H9 (cell line): Measurements from ENCODE around the gene ZC3H18. TPM values are rescaled to one million over a fixed set of nuclear protein-coding genes. Genes with fewer than 3 reads are reported as not detected.

Experiments used
- DNase-seq: peaks from one replicate; pipeline ENCODE4 v3.0.0-alpha.2; 2017
- H2AFZ ChIP-seq: one replicate; pipeline ENCODE4 v1.6.1; 2013; ENCODE audit warnings: mild to moderate bottlenecking, low read length, control low read depth, moderate library complexity
- H2AK5ac ChIP-seq: 2 replicates; pipeline ENCODE4 v1.6.1; 2013; ENCODE audit warnings: low read length, control low read depth, mixed read lengths; ENCODE audit not compliant: insufficient read length
- H2BK120ac ChIP-seq: one replicate; pipeline ENCODE4 v1.6.1; 2013; ENCODE audit warnings: low read depth, mild to moderate bottlenecking, low read length, control low read depth, inconsistent platforms; ENCODE audit not compliant: poor library complexity, severe bottlenecking
- H2BK12ac ChIP-seq: 2 replicates; pipeline ENCODE4 v1.6.1; 2013; ENCODE audit warnings: low read length, control low read depth, mixed read lengths, low read depth; ENCODE audit not compliant: insufficient read length
- H2BK15ac ChIP-seq: 2 replicates; pipeline ENCODE4 v1.6.1; 2013; ENCODE audit warnings: low read depth, low read length, control low read depth
- H2BK20ac ChIP-seq: one replicate; pipeline ENCODE4 v1.6.1; 2013; ENCODE audit warnings: low read depth, mild to moderate bottlenecking, low read length, control low read depth, inconsistent platforms; ENCODE audit not compliant: poor library complexity, severe bottlenecking
- H2BK5ac ChIP-seq: 2 replicates; pipeline ENCODE4 v1.6.1; 2013; ENCODE audit warnings: low read length, control low read depth, mixed read lengths; ENCODE audit not compliant: insufficient read length
- H3K14ac ChIP-seq: 2 replicates; pipeline ENCODE4 v1.6.1; 2013; ENCODE audit warnings: low read length, control low read depth; ENCODE audit not compliant: insufficient read depth
- H3K18ac ChIP-seq: 2 replicates; pipeline ENCODE4 v1.6.1; 2013; ENCODE audit warnings: low read depth, mild to moderate bottlenecking, mixed read lengths, low read length, control low read depth; ENCODE audit not compliant: insufficient read length
- H3K23ac ChIP-seq: 2 replicates; pipeline ENCODE4 v1.6.1; 2013; ENCODE audit warnings: low read length, control low read depth, mixed read lengths, low read depth; ENCODE audit not compliant: insufficient read length
- H3K23me2 ChIP-seq: 2 replicates; pipeline ENCODE4 v1.6.1; 2013; ENCODE audit warnings: low read depth, mild to moderate bottlenecking, mixed read lengths, low read length, control low read depth; ENCODE audit not compliant: insufficient read length, poor library complexity, severe bottlenecking
- H3K27ac ChIP-seq: 2 replicates; pipeline ENCODE4 v1.5.1; 2013; ENCODE audit warnings: low read length, control low read depth, mixed read lengths, low read depth; ENCODE audit not compliant: insufficient read length
- H3K27me3 ChIP-seq: 2 replicates; pipeline ENCODE4 v1.6.1; 2013; ENCODE audit warnings: low read length, control low read depth, inconsistent platforms; ENCODE audit not compliant: insufficient read depth
- H3K4ac ChIP-seq: 2 replicates; pipeline ENCODE4 v1.6.1; 2013; ENCODE audit warnings: low read depth, mild to moderate bottlenecking, control low read depth, inconsistent platforms, low read length, moderate library complexity
- H3K4me1 ChIP-seq: 2 replicates; pipeline ENCODE4 v1.6.1; 2013; ENCODE audit warnings: low read length, control low read depth, inconsistent platforms; ENCODE audit not compliant: insufficient read depth
- H3K4me2 ChIP-seq: 2 replicates; pipeline ENCODE4 v1.6.1; 2013; ENCODE audit warnings: low read length, control low read depth, mixed read lengths; ENCODE audit not compliant: insufficient read length, insufficient read depth
- H3K56ac ChIP-seq: 2 replicates; pipeline ENCODE4 v1.6.1; 2013; ENCODE audit warnings: low read depth, mild to moderate bottlenecking, mixed read lengths, low read length, control low read depth; ENCODE audit not compliant: insufficient read length
- H3K79me1 ChIP-seq: 2 replicates; pipeline ENCODE4 v1.6.1; 2013; ENCODE audit warnings: low read depth, mild to moderate bottlenecking, moderate library complexity, low read length, control low read depth, inconsistent platforms; ENCODE audit not compliant: insufficient read depth, poor library complexity, severe bottlenecking
- H3K79me2 ChIP-seq: 2 replicates; pipeline ENCODE4 v1.6.1; 2013; ENCODE audit warnings: low read length, control low read depth, inconsistent platforms; ENCODE audit not compliant: insufficient read depth
- H3K9ac ChIP-seq: 2 replicates; pipeline ENCODE4 v1.6.1; 2013; ENCODE audit warnings: low read length, control low read depth, mixed read lengths; ENCODE audit not compliant: insufficient read length; ENCODE audit errors: extremely low read depth
- H3K9me3 ChIP-seq: one replicate; pipeline ENCODE4 v1.6.1; 2013; ENCODE audit warnings: low read depth, low read length, inconsistent platforms; ENCODE audit not compliant: control insufficient read depth
- H3T11ph ChIP-seq: one replicate; pipeline ENCODE4 v1.6.1; 2013; ENCODE audit warnings: mild to moderate bottlenecking, low read length, control low read depth, inconsistent platforms
- H4K20me1 ChIP-seq: one replicate; pipeline ENCODE4 v1.6.1; 2013; ENCODE audit not compliant: control insufficient read depth, insufficient read length, insufficient read depth
- H4K5ac ChIP-seq: 2 replicates; pipeline ENCODE4 v1.6.1; 2013; ENCODE audit warnings: low read depth, mild to moderate bottlenecking, mixed read lengths, low read length, control low read depth; ENCODE audit not compliant: insufficient read length
- H4K8ac ChIP-seq: replicated peaks from 2 replicates; pipeline ENCODE4 v1.6.1; 2013; ENCODE audit warnings: low read length, control low read depth, mixed read lengths, low read depth; ENCODE audit not compliant: insufficient read length
- H4K91ac ChIP-seq: 2 replicates; pipeline ENCODE4 v1.6.1; 2013; ENCODE audit warnings: low read depth, mild to moderate bottlenecking, moderate library complexity, mixed read lengths, low read length, control low read depth; ENCODE audit not compliant: insufficient read length
- H3K27ac Mint-ChIP-seq, 3 experiments: 2 replicates in 2 of 3; 3 replicates in 1 of 3; pipeline ENCODE4 v1.8.0; 2020 to 2021; ENCODE audit warnings: mixed read lengths in 3 of 3, mild to moderate bottlenecking in 1 of 3, moderate library complexity in 1 of 3
- H3K27me3 Mint-ChIP-seq: 2 replicates; pipeline ENCODE4 v1.8.0; 2021; ENCODE audit warnings: low read depth, mild to moderate bottlenecking, moderate library complexity, mixed read lengths
- H3K36me3 Mint-ChIP-seq, 3 experiments: 2 replicates in 2 of 3; 3 replicates in 1 of 3; pipeline ENCODE4 v1.8.0; 2020 to 2021; ENCODE audit warnings: low read depth in 3 of 3, mixed read lengths in 3 of 3; ENCODE audit not compliant: insufficient read depth in 1 of 3
- H3K4me1 Mint-ChIP-seq, 2 experiments: 2 replicates each; pipeline ENCODE4 v1.8.0; 2020; ENCODE audit warnings: mixed read lengths in 2 of 2
- H3K4me3 Mint-ChIP-seq, 2 experiments: 2 replicates in 1 of 2; 3 replicates in 1 of 2; pipeline ENCODE4 v1.8.0; 2020 to 2021; ENCODE audit warnings: mild to moderate bottlenecking in 2 of 2, mixed read lengths in 2 of 2, moderate library complexity in 1 of 2
- H3K9me3 Mint-ChIP-seq, 2 experiments: 2 replicates in 1 of 2; 3 replicates in 1 of 2; pipeline ENCODE4 v1.8.0; 2020; ENCODE audit warnings: mild to moderate bottlenecking in 2 of 2, mixed read lengths in 2 of 2, moderate library complexity in 1 of 2
- CTCF ChIP-seq: fragments of 200-600 bp; sonication (generic); conservative IDR thresholded peaks from 3 replicates; pipeline ENCODE4 v1.8.0; 2021; ENCODE audit warnings: antibody characterized with exemption, mild to moderate bottlenecking
- WGBS: extraction: QIAGEN DNeasy Blood & Tissue Kit; methylation state at CpG from one replicate; pipeline ENCODE4 v1.1.7; 2013; ENCODE audit warnings: missing lambda C conversion rate, low lambda C conversion rate, mixed read lengths; ENCODE audit not compliant: insufficient read length; ENCODE audit errors: extremely low coverage; 5-methylcytosine and 5-hydroxymethylcytosine counted together
- total RNA-seq: library from RNA; stranded (reverse); gene quantifications from 2 replicates; pipeline ENCODE4 v1.2.1, GENCODE V29; 2021

ZC3H18 gene
- total RNA-seq, 1 experiment from 2014 or later: 69.7 TPM

DNA sequence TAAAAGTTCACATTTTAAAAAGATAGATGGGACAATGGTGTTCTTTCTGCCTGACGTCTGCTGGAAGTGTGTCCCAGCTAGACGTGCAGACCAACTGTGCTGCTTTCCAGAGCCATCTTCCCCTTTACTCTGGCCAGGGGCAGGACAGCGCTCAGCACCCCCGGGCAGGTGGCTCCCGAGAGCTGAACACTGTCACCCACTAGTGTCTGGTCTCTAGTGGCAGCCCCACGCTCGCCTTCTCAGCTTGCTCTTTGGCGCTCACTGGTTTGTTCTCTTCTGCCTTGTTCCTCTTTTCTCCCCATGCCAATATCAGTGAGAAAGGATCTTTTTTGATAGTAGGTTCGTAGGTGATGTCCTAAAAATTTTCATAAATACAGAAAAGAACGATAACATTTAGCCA, 25.7 kb downstream of the ZC3H18 start:
- Histone ChIP-seq H4K91ac (no peak overlapping the region), H2BK12ac (no peak overlapping the region), H2BK5ac (no peak overlapping the region), H3K79me2 (peaks cover 2% of the 10 kb centered on the region; the same call in 1 of the 2 replicates), H3T11ph (no peak overlapping the region), H3K23ac (no peak overlapping the region), H3K27me3 (no peaks in the 10 kb centered on the region), H3K79me1 (no peaks in the 10 kb centered on the region), H4K8ac (no peak overlapping the region), H3K56ac (no peak overlapping the region), H4K20me1 (no peaks in the 10 kb centered on the region), H3K18ac (no peak overlapping the region), H3K9ac (no peak overlapping the region), H3K4me2 (no peak overlapping the region), H2AFZ (no peak overlapping the region), H2BK120ac (no peak overlapping the region), H3K4ac (no peak overlapping the region), H2BK20ac (no peak overlapping the region), H2BK15ac (no peak overlapping the region), H3K14ac (no peak overlapping the region), H2AK5ac (no peak overlapping the region), H3K9me3 (no peaks in the 10 kb centered on the region), H4K5ac (no peak overlapping the region), H3K23me2 (no peaks in the 10 kb centered on the region), H3K27ac (no peak overlapping the region), H3K4me1 (no peaks in the 10 kb centered on the region)
- Mint-ChIP-seq H3K27me3 (no peaks in the 10 kb centered on the region), H3K4me1 (peaks cover 5 to 13% of the 10 kb centered on the region in 2 experiments), H3K36me3 (peaks cover 21 to 57% (median 48%) of the 10 kb centered on the region in 3 experiments; a peak in 6 of 7 replicates), H3K9me3 (no peaks in the 10 kb centered on the region), H3K4me3 (no peak overlapping the region), H3K27ac (0 out of 7 replicates have a peak overlapping the region, but pooled peaks of 2 of the 3 experiments have one; percentile 24 to 48)
- no peak for DNase-seq
- no peak for TF ChIP-seq CTCF
- WGBS: no CpG with 5 or more reads among the region's 10 CpGs
